ENCODE results near the gene LRP1-AS. TPM values are rescaled to one million over a fixed set of nuclear protein-coding genes. Genes with fewer than 3 reads are reported as not detected.

Gene LRP1-AS
- total RNA-seq, 1 donor from 2014 or later = not detected

- no peaks in the 10 kb centered on the region for H3K9me3 Mint-ChIP-seq
- no peaks in the 10 kb centered on the region for H3K36me3 Mint-ChIP-seq (ENCODE audit: low read depth)
- no peak for DNase-seq (ENCODE audit: low spot score)
- no peak overlapping the region for H3K4me3 Mint-ChIP-seq (ENCODE audit: low read depth)
- no peak overlapping the region for H3K27ac Mint-ChIP-seq
- no peaks in the 10 kb centered on the region for H3K27me3 Mint-ChIP-seq (ENCODE audit: low read depth)
- H3K4me1 Mint-ChIP-seq (ENCODE audit: low read depth) = no peaks in the 10 kb centered on the region
- intact Hi-C loops (cut with micrococcal nuclease) = no loop called here
Observed at GRCh38 chr12:57176846-57177245, 29.4 kb upstream of the LRP1-AS start.

- H3K27ac Mint-ChIP-seq = no peak overlapping the region
- H3K9me3 Mint-ChIP-seq = no peaks in the 10 kb centered on the region
- no peaks in the 10 kb centered on the region for H3K36me3 Mint-ChIP-seq (ENCODE audit: low read depth)
- no peaks in the 10 kb centered on the region for H3K27me3 Mint-ChIP-seq (ENCODE audit: low read depth)
- intact Hi-C loops (cut with micrococcal nuclease) = no loop called here
- no peak for DNase-seq (ENCODE audit: low spot score)
- no peak overlapping the region for H3K4me3 Mint-ChIP-seq (ENCODE audit: low read depth)
- no peaks in the 10 kb centered on the region for H3K4me1 Mint-ChIP-seq (ENCODE audit: low read depth)
Observed at GRCh38 chr12:57176139-57176477, 28.7 kb upstream of the LRP1-AS start.

GRCh38 chr12:57175428-57176138 lies 28.2 kb upstream of the LRP1-AS start:
- Mint-ChIP-seq H3K27me3 (ENCODE audit: low read depth) (no peaks in the 10 kb centered on the region), H3K36me3 (ENCODE audit: low read depth) (no peaks in the 10 kb centered on the region), H3K4me3 (ENCODE audit: low read depth) (no peak overlapping the region), H3K9me3 (no peaks in the 10 kb centered on the region), H3K4me1 (ENCODE audit: low read depth) (no peaks in the 10 kb centered on the region), H3K27ac (no peak overlapping the region)
- intact Hi-C loops (cut with micrococcal nuclease) = no loop called here
- peak; percentile 23 for DNase-seq (ENCODE audit: low spot score)

DNA sequence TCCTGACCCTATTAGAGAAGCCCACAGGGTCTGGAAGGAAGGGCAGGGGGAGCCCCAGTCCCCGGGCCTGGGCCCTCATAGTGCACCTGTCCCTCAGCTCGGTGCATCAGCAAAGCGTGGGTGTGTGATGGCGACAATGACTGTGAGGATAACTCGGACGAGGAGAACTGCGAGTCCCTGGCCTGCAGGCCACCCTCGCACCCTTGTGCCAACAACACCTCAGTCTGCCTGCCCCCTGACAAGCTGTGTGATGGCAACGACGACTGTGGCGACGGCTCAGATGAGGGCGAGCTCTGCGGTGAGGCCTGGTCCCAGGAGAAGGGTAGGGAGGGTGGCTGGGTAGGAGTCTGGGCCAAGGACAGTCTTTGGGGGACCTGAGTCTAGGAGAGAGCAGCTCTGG lies 26.3 kb upstream of the LRP1-AS start:
- no peaks in the 10 kb centered on the region for H3K9me3 Mint-ChIP-seq
- H3K4me3 Mint-ChIP-seq (ENCODE audit: low read depth) = no peak overlapping the region
- DNase-seq (ENCODE audit: low spot score) = no peak
- intact Hi-C loops (cut with micrococcal nuclease) = loop anchor here (2.0 kb wide), 1 partner anchor 49 kb away; no protein-coding TSS in a partner anchor
- H3K36me3 Mint-ChIP-seq (ENCODE audit: low read depth) = no peaks in the 10 kb centered on the region
- H3K27me3 Mint-ChIP-seq (ENCODE audit: low read depth) = no peaks in the 10 kb centered on the region
- no peaks in the 10 kb centered on the region for H3K4me1 Mint-ChIP-seq (ENCODE audit: low read depth)
- no peak overlapping the region for H3K27ac Mint-ChIP-seq

- H3K4me3 Mint-ChIP-seq (ENCODE audit: low read depth) = no peak overlapping the region
- H3K27ac Mint-ChIP-seq = no peak overlapping the region
- no peaks in the 10 kb centered on the region for H3K4me1 Mint-ChIP-seq (ENCODE audit: low read depth)
- H3K9me3 Mint-ChIP-seq = no peaks in the 10 kb centered on the region
- intact Hi-C loops (cut with micrococcal nuclease) = loop anchor here (2.0 kb wide), 1 partner anchor 48 kb away; no protein-coding TSS in a partner anchor
- no peak for DNase-seq (ENCODE audit: low spot score)
- H3K27me3 Mint-ChIP-seq (ENCODE audit: low read depth) = no peaks in the 10 kb centered on the region
- H3K36me3 Mint-ChIP-seq (ENCODE audit: low read depth) = no peaks in the 10 kb centered on the region
Observed at GRCh38 chr12:57173089-57173488, 25.7 kb upstream of the LRP1-AS start.

- no peak overlapping the region for H3K27ac Mint-ChIP-seq
- no peaks in the 10 kb centered on the region for H3K9me3 Mint-ChIP-seq
- DNase-seq (ENCODE audit: low spot score) = no peak
- H3K4me1 Mint-ChIP-seq (ENCODE audit: low read depth) = peaks cover 3% of the 10 kb centered on the region
- H3K36me3 Mint-ChIP-seq (ENCODE audit: low read depth) = no peaks in the 10 kb centered on the region
- no peak overlapping the region for H3K4me3 Mint-ChIP-seq (ENCODE audit: low read depth)
- intact Hi-C loops (cut with micrococcal nuclease) = loop anchor here (2.0 kb wide), 1 partner anchor 47 kb away; no protein-coding TSS in a partner anchor
- no peaks in the 10 kb centered on the region for H3K27me3 Mint-ChIP-seq (ENCODE audit: low read depth)
Observed at GRCh38 chr12:57171668-57172067, 24.2 kb upstream of the LRP1-AS start.

GRCh38 chr12:57170927-57171326 lies 23.5 kb upstream of the LRP1-AS start:
- no peaks in the 10 kb centered on the region for H3K36me3 Mint-ChIP-seq (ENCODE audit: low read depth)
- intact Hi-C loops (cut with micrococcal nuclease) = no loop called here
- no peaks in the 10 kb centered on the region for H3K9me3 Mint-ChIP-seq
- H3K4me1 Mint-ChIP-seq (ENCODE audit: low read depth) = peaks cover 6% of the 10 kb centered on the region
- DNase-seq (ENCODE audit: low spot score) = no peak
- H3K27ac Mint-ChIP-seq = no peak overlapping the region
- H3K27me3 Mint-ChIP-seq (ENCODE audit: low read depth) = no peaks in the 10 kb centered on the region
- no peak overlapping the region for H3K4me3 Mint-ChIP-seq (ENCODE audit: low read depth)

- Mint-ChIP-seq H3K27ac (no peak overlapping the region), H3K36me3 (ENCODE audit: low read depth) (no peaks in the 10 kb centered on the region), H3K27me3 (ENCODE audit: low read depth) (no peaks in the 10 kb centered on the region), H3K9me3 (no peaks in the 10 kb centered on the region), H3K4me1 (ENCODE audit: low read depth) (peaks cover 6% of the 10 kb centered on the region), H3K4me3 (ENCODE audit: low read depth) (no peak overlapping the region)
- intact Hi-C loops (cut with micrococcal nuclease) = no loop called here
- no peak for DNase-seq (ENCODE audit: low spot score)
Observed at GRCh38 chr12:57170408-57170807, 23.0 kb upstream of the LRP1-AS start.

GRCh38 chr12:57169969-57170368 lies 22.6 kb upstream of the LRP1-AS start:
- H3K4me3 Mint-ChIP-seq (ENCODE audit: low read depth) = no peak overlapping the region
- H3K36me3 Mint-ChIP-seq (ENCODE audit: low read depth) = no peaks in the 10 kb centered on the region
- no peak for DNase-seq (ENCODE audit: low spot score)
- intact Hi-C loops (cut with micrococcal nuclease) = no loop called here
- no peaks in the 10 kb centered on the region for H3K27me3 Mint-ChIP-seq (ENCODE audit: low read depth)
- H3K9me3 Mint-ChIP-seq = no peaks in the 10 kb centered on the region
- peaks cover 6% of the 10 kb centered on the region for H3K4me1 Mint-ChIP-seq (ENCODE audit: low read depth)
- no peak overlapping the region for H3K27ac Mint-ChIP-seq

DNA sequence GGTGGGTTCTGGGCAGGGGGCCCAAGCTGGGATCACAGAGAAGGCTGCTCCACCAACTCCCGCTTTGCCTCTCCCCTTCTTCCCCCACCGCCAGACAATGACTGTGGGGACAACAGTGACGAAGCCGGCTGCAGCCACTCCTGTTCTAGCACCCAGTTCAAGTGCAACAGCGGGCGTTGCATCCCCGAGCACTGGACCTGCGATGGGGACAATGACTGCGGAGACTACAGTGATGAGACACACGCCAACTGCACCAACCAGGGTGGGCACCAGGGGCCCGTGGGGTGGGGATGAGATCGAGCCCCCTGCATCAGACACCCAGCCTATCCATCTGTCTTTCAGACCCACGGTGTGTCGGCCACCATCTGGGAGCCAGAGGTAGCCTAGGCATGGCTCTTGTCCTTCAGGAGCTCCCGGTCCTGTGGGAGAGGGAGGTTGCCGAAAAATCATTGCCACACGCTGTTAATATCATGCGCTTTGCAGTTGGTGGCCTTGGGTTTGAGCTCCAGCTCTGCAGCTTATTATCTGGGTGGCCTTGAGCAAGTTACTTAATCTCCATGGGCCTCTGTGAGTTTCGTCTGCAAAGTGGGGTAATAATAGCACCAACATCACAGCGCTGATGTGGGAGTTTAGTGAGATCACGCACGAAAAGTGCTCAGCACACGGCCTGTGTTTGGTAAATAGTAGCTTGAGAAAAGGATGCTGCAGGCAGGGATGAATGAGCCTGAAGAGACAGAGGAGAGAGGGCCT lies 21.8 kb upstream of the LRP1-AS start:
- intact Hi-C loops (cut with micrococcal nuclease) = no loop called here
- Mint-ChIP-seq H3K27ac (no peak overlapping the region), H3K36me3 (ENCODE audit: low read depth) (no peaks in the 10 kb centered on the region), H3K27me3 (ENCODE audit: low read depth) (no peaks in the 10 kb centered on the region), H3K4me3 (ENCODE audit: low read depth) (no peak overlapping the region), H3K4me1 (ENCODE audit: low read depth) (peaks cover 6% of the 10 kb centered on the region), H3K9me3 (no peaks in the 10 kb centered on the region)
- no peak for DNase-seq (ENCODE audit: low spot score)

GRCh38 chr12:57168058-57168457 lies 20.6 kb upstream of the LRP1-AS start:
- Mint-ChIP-seq H3K27me3 (ENCODE audit: low read depth) (no peaks in the 10 kb centered on the region), H3K36me3 (ENCODE audit: low read depth) (no peaks in the 10 kb centered on the region), H3K9me3 (no peaks in the 10 kb centered on the region), H3K4me3 (ENCODE audit: low read depth) (no peak overlapping the region), H3K4me1 (ENCODE audit: low read depth) (peaks cover 6% of the 10 kb centered on the region), H3K27ac (no peak overlapping the region)
- intact Hi-C loops (cut with micrococcal nuclease) = no loop called here
- no peak for DNase-seq (ENCODE audit: low spot score)

GRCh38 chr12:57166971-57167371 lies 19.6 kb upstream of the LRP1-AS start:
- Mint-ChIP-seq H3K27me3 (ENCODE audit: low read depth) (no peaks in the 10 kb centered on the region), H3K36me3 (ENCODE audit: low read depth) (no peaks in the 10 kb centered on the region), H3K4me1 (ENCODE audit: low read depth) (peaks cover 6% of the 10 kb centered on the region), H3K4me3 (ENCODE audit: low read depth) (no peak overlapping the region), H3K9me3 (no peaks in the 10 kb centered on the region), H3K27ac (no peak overlapping the region)
- intact Hi-C loops (cut with micrococcal nuclease) = no loop called here
- no peak for DNase-seq (ENCODE audit: low spot score)

DNA sequence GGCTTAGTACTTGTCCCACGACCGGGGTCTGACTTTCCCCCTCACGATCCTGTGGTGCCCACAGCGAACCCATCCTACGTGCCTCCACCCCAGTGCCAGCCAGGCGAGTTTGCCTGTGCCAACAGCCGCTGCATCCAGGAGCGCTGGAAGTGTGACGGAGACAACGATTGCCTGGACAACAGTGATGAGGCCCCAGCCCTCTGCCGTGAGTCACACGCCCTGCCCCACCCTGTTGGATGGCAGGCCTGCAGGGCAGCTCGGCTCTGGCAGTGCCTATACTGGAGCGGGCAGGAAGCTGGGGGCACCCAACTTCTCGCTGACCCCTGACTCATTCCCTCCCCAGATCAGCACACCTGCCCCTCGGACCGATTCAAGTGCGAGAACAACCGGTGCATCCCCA lies 18.3 kb upstream of the LRP1-AS start:
- Mint-ChIP-seq H3K36me3 (ENCODE audit: low read depth) (no peaks in the 10 kb centered on the region), H3K27ac (no peak overlapping the region)
- no peak for DNase-seq (ENCODE audit: low spot score)

More for the DNA sequence above, 18.3 kb upstream of the LRP1-AS start:
- Mint-ChIP-seq H3K27me3 (ENCODE audit: low read depth) (no peaks in the 10 kb centered on the region), H3K9me3 (no peaks in the 10 kb centered on the region), H3K4me3 (ENCODE audit: low read depth) (no peak overlapping the region), H3K4me1 (ENCODE audit: low read depth) (peaks cover 6% of the 10 kb centered on the region)
- intact Hi-C loops (cut with micrococcal nuclease) = no loop called here
